ENCODE results near the gene TNFSF15. TPM values are rescaled to one million over a fixed set of nuclear protein-coding genes. Genes with fewer than 3 reads are reported as not detected.
"Not testable (repeated sequence)": the region's sequence is repeated elsewhere in the genome, so short reads cannot be mapped to it uniquely, and the experiment has no call there.

Gene TNFSF15
- total and polyA plus RNA-seq, 9 donors, result 0.15 to 0.72 (median 0.29) TPM

- Histone ChIP-seq H3K4me3 (ENCODE audit: low read length) (no peak overlapping the region), H3K4me1 (ENCODE audit: control insufficient read depth, insufficient read depth, low read length) (peaks cover 3% of the 10 kb centered on the region), H3K27me3 (ENCODE audit: control insufficient read depth, insufficient read depth, low read length) (no peaks in the 10 kb centered on the region), H3K9me3 (replicated peaks; ENCODE audit: control insufficient read depth, low read depth, low read length) (no peaks in the 10 kb centered on the region), H3K36me3 (ENCODE audit: control insufficient read depth, insufficient read depth, low read length) (no peaks in the 10 kb centered on the region), H3K27ac (ENCODE audit: low read length) (no peak overlapping the region)
- 37% methylated on average over 4 of the region's 8 CpGs for WGBS (ENCODE audit: insufficient coverage)
- DNase-seq, result peak; percentile 76
Observed at GRCh38 chr9:114738581-114739316, 67.1 kb downstream of the TNFSF15 start.

- 89% methylated on average over 1 of the region's 4 CpGs for WGBS (ENCODE audit: insufficient coverage)
- Histone ChIP-seq H3K27ac (ENCODE audit: low read length) (no peak overlapping the region), H3K9me3 (replicated peaks; ENCODE audit: control insufficient read depth, low read depth, low read length) (no peaks in the 10 kb centered on the region), H3K36me3 (ENCODE audit: control insufficient read depth, insufficient read depth, low read length) (no peaks in the 10 kb centered on the region), H3K4me1 (ENCODE audit: control insufficient read depth, insufficient read depth, low read length) (peaks cover 3% of the 10 kb centered on the region), H3K27me3 (ENCODE audit: control insufficient read depth, insufficient read depth, low read length) (no peaks in the 10 kb centered on the region), H3K4me3 (ENCODE audit: low read length) (no peak overlapping the region)
- DNase-seq, result no peak
Observed at GRCh38 chr9:114737847-114738246, 68.0 kb downstream of the TNFSF15 start.

- WGBS (ENCODE audit: insufficient coverage), result 100% methylated on average over 1 of the region's 3 CpGs
- Histone ChIP-seq H3K4me3 (ENCODE audit: low read length) (no peak overlapping the region), H3K9me3 (replicated peaks; ENCODE audit: control insufficient read depth, low read depth, low read length) (no peaks in the 10 kb centered on the region), H3K27ac (ENCODE audit: low read length) (no peak overlapping the region), H3K36me3 (ENCODE audit: control insufficient read depth, insufficient read depth, low read length) (no peaks in the 10 kb centered on the region), H3K27me3 (ENCODE audit: control insufficient read depth, insufficient read depth, low read length) (no peaks in the 10 kb centered on the region), H3K4me1 (ENCODE audit: control insufficient read depth, insufficient read depth, low read length) (peaks cover 3% of the 10 kb centered on the region)
- DNase-seq, result no peak
Observed at GRCh38 chr9:114737118-114737517, 68.7 kb downstream of the TNFSF15 start.

GRCh38 chr9:114735704-114736103, 70.1 kb downstream of the TNFSF15 start:
- WGBS (ENCODE audit: insufficient coverage), result no CpG with 5 or more reads among the region's 4 CpGs
- Histone ChIP-seq H3K27me3 (ENCODE audit: control insufficient read depth, insufficient read depth, low read length) (no peaks in the 10 kb centered on the region), H3K4me1 (ENCODE audit: control insufficient read depth, insufficient read depth, low read length) (peaks cover 3% of the 10 kb centered on the region), H3K4me3 (ENCODE audit: low read length) (no peak overlapping the region), H3K27ac (ENCODE audit: low read length) (no peak overlapping the region), H3K36me3 (ENCODE audit: control insufficient read depth, insufficient read depth, low read length) (no peaks in the 10 kb centered on the region), H3K9me3 (replicated peaks; ENCODE audit: control insufficient read depth, low read depth, low read length) (no peaks in the 10 kb centered on the region)
- no peak for DNase-seq

GRCh38 chr9:114735139-114735538, 70.7 kb downstream of the TNFSF15 start:
- H3K4me3 ChIP-seq (ENCODE audit: low read length); DNase-seq; H3K27ac ChIP-seq (ENCODE audit: low read length); H3K9me3 ChIP-seq (replicated peaks; ENCODE audit: control insufficient read depth, low read depth, low read length); H3K36me3 ChIP-seq (ENCODE audit: control insufficient read depth, insufficient read depth, low read length); H3K4me1 ChIP-seq (ENCODE audit: control insufficient read depth, insufficient read depth, low read length); H3K27me3 ChIP-seq (ENCODE audit: control insufficient read depth, insufficient read depth, low read length): not testable (repeated sequence)
- WGBS (ENCODE audit: insufficient coverage), result no CpG with 5 or more reads among the region's 5 CpGs

Other genes with a start within 250 kb of the TNFSF15 start
- gene ATP6V1G1, start 218.3 kb downstream of the TNFSF15 start, total RNA-seq, result 82.1 TPM
- gene ATP6V1G1, start 218.3 kb downstream of the TNFSF15 start, polyA plus RNA-seq (ENCODE audit: insufficient read depth in 1 of 8, insufficient read length in 8 of 8, low replicate concordance in 1 of 8), result 100 to 1,000 TPM in 4 of 8 donors, 10 to 100 TPM in 4; 89.0 to 125 (median 100) TPM
- gene TMEM268, start 194.7 kb downstream of the TNFSF15 start, total RNA-seq, result 3.1 TPM
- gene TMEM268, start 194.7 kb downstream of the TNFSF15 start, polyA plus RNA-seq (ENCODE audit: insufficient read depth in 1 of 8, insufficient read length in 8 of 8, low replicate concordance in 1 of 8), result 1 to 10 TPM; 3.9 to 7.8 (median 5.2) TPM
- gene TEX53, start 148.2 kb downstream of the TNFSF15 start, total RNA-seq, result not detected
- not detected for gene TEX53, start 148.2 kb downstream of the TNFSF15 start, polyA plus RNA-seq (ENCODE audit: insufficient read depth in 1 of 8, insufficient read length in 8 of 8, low replicate concordance in 1 of 8)
- not detected for gene TEX48, start 123.8 kb downstream of the TNFSF15 start, total RNA-seq
- not detected for gene TEX48, start 123.8 kb downstream of the TNFSF15 start, polyA plus RNA-seq (ENCODE audit: insufficient read depth in 1 of 8, insufficient read length in 8 of 8, low replicate concordance in 1 of 8)
- gene TNFSF8, start 124.6 kb upstream of the TNFSF15 start, total RNA-seq, result 0.49 TPM
- gene TNFSF8, start 124.6 kb upstream of the TNFSF15 start, polyA plus RNA-seq (ENCODE audit: insufficient read depth in 1 of 8, insufficient read length in 8 of 8, low replicate concordance in 1 of 8), result under 1 TPM; 0.28 to 0.85 (median 0.63) TPM